NB4 (cell line): ENCODE measurements around the gene KRTAP10-9.

Source experiments
- CTCF ChIP-seq: IDR thresholded peaks from one replicate; pipeline ENCODE4 v1.5.1; 2012; ENCODE audit warnings: low read depth, low read length
- MAX ChIP-seq: IDR thresholded peaks from 2 replicates; pipeline ENCODE4 v1.6.1; 2011; ENCODE audit warnings: low read depth, low read length
- POLR2A ChIP-seq: IDR thresholded peaks from 2 replicates; pipeline ENCODE4 v1.6.1; 2011; ENCODE audit warnings: mild to moderate bottlenecking; ENCODE audit not compliant: insufficient read length; ENCODE audit errors: extremely low read depth

GRCh38 chr21:44589586-44590305 lies 37.1 kb upstream of the KRTAP10-9 start:
- TF ChIP-seq CTCF: no peak
- TF ChIP-seq POLR2A: no peak
- TF ChIP-seq MAX: no peak
